Stomach (tissue), 9 donors: ENCODE data around the gene MEGF9. TPM values are rescaled to one million over a fixed set of nuclear protein-coding genes. Genes with fewer than 3 reads are reported as not detected.
"Not testable (repeated sequence)": the region's sequence is repeated elsewhere in the genome, so short reads cannot be mapped to it uniquely, and the experiment has no call there.

Source experiments
- DNase-seq, 2 donors: peaks; one replicate each; pipeline versions ENCODE4 v3.0.0 to v3.0.0-alpha.2; 2013 to 2019
- H3K27ac ChIP-seq, 5 donors: fragments of 200-600 bp in 4 of 5; sonication (generic) in 4 of 5; one replicate each; pipeline ENCODE4 v1.5.1; 2013 to 2019; ENCODE audit warnings: mild to moderate bottlenecking in 1 of 5, moderate library complexity in 1 of 5
- H3K27me3 ChIP-seq, 3 donors: fragments of 200-600 bp; sonication (generic); one replicate each; pipeline ENCODE4 v1.5.1; 2017 to 2019; ENCODE audit warnings: mixed run types in 1 of 3
- H3K36me3 ChIP-seq, 4 donors: fragments of 200-600 bp; sonication (generic); 1 replicate in 3 of 4; 2 replicates in 1 of 4; pipeline ENCODE4 v1.5.1; 2016 to 2019
- H3K4me1 ChIP-seq, 4 donors: fragments of 200-600 bp; sonication (generic); one replicate each; pipeline ENCODE4 v1.5.1; 2016 to 2019
- H3K4me3 ChIP-seq, 4 donors: fragments of 200-600 bp; sonication (generic) in 3 of 4; one replicate each; pipeline ENCODE4 v1.5.1; 2016 to 2019; ENCODE audit warnings: mild to moderate bottlenecking in 1 of 4
- H3K9me3 ChIP-seq, 4 donors: fragments of 200-600 bp; sonication (generic); one replicate each; pipeline ENCODE4 v1.5.1; 2016 to 2019
- EP300 ChIP-seq: sonication (generic); formaldehyde crosslinking; IDR thresholded peaks from one replicate; pipeline ENCODE4 v1.6.1; 2017; ENCODE audit warnings: antibody characterized with exemption
- POLR2A ChIP-seq, 4 donors: fragments of 450-650 bp; IDR thresholded peaks; one replicate each; pipeline ENCODE4 v1.6.1; 2016; ENCODE audit warnings: antibody characterized with exemption in 4 of 4, control low read depth in 2 of 4, mild to moderate bottlenecking in 1 of 4, moderate library complexity in 1 of 4
- POLR2AphosphoS5 ChIP-seq, 3 donors: sonication (generic); formaldehyde crosslinking; IDR thresholded peaks; one replicate each; pipeline ENCODE4 v1.6.1; 2016; ENCODE audit warnings: antibody characterized with exemption in 3 of 3
- WGBS, 5 donors: extraction: QIAGEN DNeasy Blood & Tissue Kit in 3 of 5; methylation state at CpG; one replicate each; pipeline versions ENCODE4 v1.1.5 to v1.1.7; 2013 to 2018; 5-methylcytosine and 5-hydroxymethylcytosine counted together
- intact Hi-C: fragments of 100-400 bp; cut with DNase I; formaldehyde crosslinking; loops from one replicate; pipeline ENCODE4 v1.15.1; 2023; ENCODE audit warnings: low total_unique reads
- polyA plus RNA-seq, 3 donors: library from polyadenylated mRNA; stranded (reverse); fragments of 200-250 nt; gene quantifications; one replicate each; pipeline ENCODE4 v1.2.3, GENCODE V29; 2013
- total RNA-seq, 5 donors: library from RNA; depleted of rRNA; stranded (reverse); fragments of >200 nt; gene quantifications; one replicate each; pipeline versions ENCODE4 v1.1.0 to v1.2.3, GENCODE V29; 2014 to 2016
- TF ChIP-seq, protein P1 (sequence below), 7 experiments: fragments of 450-650 bp in 4 of 7; fragments of 200-600 bp in 3 of 7; sonication (generic) in 3 of 7; IDR thresholded peaks; one replicate each; pipeline ENCODE4 v1.5.1; 2016 to 2019; ENCODE audit warnings: antibody characterized with exemption in 7 of 7, control low read depth in 2 of 7, mild to moderate bottlenecking in 1 of 7
- donor health status: healthy with polysubstance abuse.
- donor health status: Bipolar disorder and iron deficiency.
- donor health status: healthy.

MEGF9 gene
- total and polyA plus RNA-seq, 8 donors: 3.5 to 26.8 (median 8.1) TPM

- peak in 1 of 3 donors; percentile 38 for TF ChIP-seq POLR2AphosphoS5 (IDR thresholded peaks at IDR 0.05)
- 89 to 97% (median 91%) methylated on average over 3 of the region's 3 CpGs for WGBS, 5 donors
- DNase-seq, intact Hi-C loops, H3K4me3 ChIP-seq, H3K36me3 ChIP-seq, H3K27me3 ChIP-seq, H3K9me3 ChIP-seq: not testable (repeated sequence)
- H3K4me1 ChIP-seq: peaks cover 12 to 37% (median 25%) of the 10 kb centered on the region in 4 donors
- H3K27ac ChIP-seq: peak overlapping the region in 3 of 5 donors; percentile 12 to 53 (median 46)
Measured at GRCh38 chr9:120628925-120629497, 85.3 kb downstream of the MEGF9 start.

DNA sequence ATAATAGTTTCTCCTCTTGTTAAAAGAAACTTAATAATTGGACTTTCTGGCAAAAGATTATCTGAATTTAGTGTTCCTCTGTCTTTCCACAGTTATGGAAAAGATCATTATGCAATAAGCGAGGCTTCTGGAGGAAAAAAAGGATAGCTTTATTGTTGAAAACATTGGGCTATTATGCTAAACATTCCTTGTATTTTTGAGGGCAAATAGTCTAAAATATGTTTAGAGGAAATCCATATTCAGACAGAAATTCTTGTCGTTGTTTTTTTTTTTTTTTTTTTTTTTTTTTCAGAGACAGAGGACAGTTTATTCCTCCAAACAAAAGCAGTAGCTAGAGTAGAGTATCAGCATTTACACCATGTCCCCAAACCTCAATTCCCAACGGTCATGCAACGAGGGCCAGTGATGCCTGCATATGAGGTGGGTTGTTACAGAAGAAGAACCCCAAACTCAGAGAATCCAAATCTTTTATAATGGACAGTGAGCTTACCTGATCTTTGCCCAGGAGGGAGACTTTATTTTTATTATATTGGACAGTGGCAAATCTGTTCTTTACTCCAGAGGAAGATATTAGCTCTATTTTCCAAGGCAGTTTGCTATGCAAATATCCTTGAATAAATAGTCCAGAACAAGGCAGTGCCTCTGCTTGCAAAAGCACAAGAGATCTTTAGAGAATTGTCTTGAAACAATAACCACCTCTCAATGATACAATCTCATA lies 85.9 kb downstream of the MEGF9 start:
- Histone ChIP-seq H3K4me3 (no peak overlapping the region), H3K27ac (peak overlapping the region in 3 of 5 donors; percentile 12 to 53 (median 46))
- no peak for TF ChIP-seq POLR2AphosphoS5 (IDR thresholded peaks at IDR 0.05)
- no peak for TF ChIP-seq EP300
- no peak for TF ChIP-seq POLR2A (IDR thresholded peaks at IDR 0.05)
- TF ChIP-seq, protein P1, sequence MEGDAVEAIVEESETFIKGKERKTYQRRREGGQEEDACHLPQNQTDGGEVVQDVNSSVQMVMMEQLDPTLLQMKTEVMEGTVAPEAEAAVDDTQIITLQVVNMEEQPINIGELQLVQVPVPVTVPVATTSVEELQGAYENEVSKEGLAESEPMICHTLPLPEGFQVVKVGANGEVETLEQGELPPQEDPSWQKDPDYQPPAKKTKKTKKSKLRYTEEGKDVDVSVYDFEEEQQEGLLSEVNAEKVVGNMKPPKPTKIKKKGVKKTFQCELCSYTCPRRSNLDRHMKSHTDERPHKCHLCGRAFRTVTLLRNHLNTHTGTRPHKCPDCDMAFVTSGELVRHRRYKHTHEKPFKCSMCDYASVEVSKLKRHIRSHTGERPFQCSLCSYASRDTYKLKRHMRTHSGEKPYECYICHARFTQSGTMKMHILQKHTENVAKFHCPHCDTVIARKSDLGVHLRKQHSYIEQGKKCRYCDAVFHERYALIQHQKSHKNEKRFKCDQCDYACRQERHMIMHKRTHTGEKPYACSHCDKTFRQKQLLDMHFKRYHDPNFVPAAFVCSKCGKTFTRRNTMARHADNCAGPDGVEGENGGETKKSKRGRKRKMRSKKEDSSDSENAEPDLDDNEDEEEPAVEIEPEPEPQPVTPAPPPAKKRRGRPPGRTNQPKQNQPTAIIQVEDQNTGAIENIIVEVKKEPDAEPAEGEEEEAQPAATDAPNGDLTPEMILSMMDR (IDR thresholded peaks at IDR 0.05): no peak

GRCh38 chr9:120627073-120627472 lies 87.2 kb downstream of the MEGF9 start:
- Histone ChIP-seq H3K4me3 (no peak overlapping the region), H3K27ac (peak overlapping the region in 1 of 5 donors; percentile 37), H3K27me3 (no peaks in the 10 kb centered on the region), H3K9me3 (no peaks in the 10 kb centered on the region), H3K4me1 (peaks cover 12 to 37% (median 25%) of the 10 kb centered on the region in 4 donors), H3K36me3 (peaks cover 0 to 4% (median under 1%) of the 10 kb centered on the region in 4 donors)
- intact Hi-C loops: no loop called here
- WGBS, 5 donors: 27 to 51% (median 32%) methylated on average over 2 of the region's 2 CpGs
- DNase-seq: no peak
- TF ChIP-seq POLR2AphosphoS5 (IDR thresholded peaks at IDR 0.05) (no peak), POLR2A (IDR thresholded peaks at IDR 0.05) (no peak), EP300 (no peak)
- TF ChIP-seq, protein P1 (IDR thresholded peaks at IDR 0.05): no peak

More for the DNA sequence above, 85.9 kb downstream of the MEGF9 start:
- no peak for DNase-seq
- WGBS, 5 donors: 64 to 79% (median 70%) methylated on average over 4 of the region's 4 CpGs
- no peaks in the 10 kb centered on the region for H3K27me3 ChIP-seq
- no peaks in the 10 kb centered on the region for H3K36me3 ChIP-seq
- intact Hi-C loops: no loop called here
- peaks cover 12 to 37% (median 25%) of the 10 kb centered on the region in 4 donors for H3K4me1 ChIP-seq
- no peaks in the 10 kb centered on the region for H3K9me3 ChIP-seq

- intact Hi-C loops: no loop called here
- no peak overlapping the region for H3K4me3 ChIP-seq
- TF ChIP-seq, protein P1 (IDR thresholded peaks at IDR 0.05): no peak
- TF ChIP-seq POLR2A (IDR thresholded peaks at IDR 0.05) (no peak), POLR2AphosphoS5 (IDR thresholded peaks at IDR 0.05) (no peak), EP300 (no peak)
- WGBS, 5 donors: 40 to 59% (median 44%) methylated on average over 1 of the region's 1 CpG
- H3K27me3 ChIP-seq: no peaks in the 10 kb centered on the region
- peaks cover 0 to 9% (median 1%) of the 10 kb centered on the region in 4 donors for H3K36me3 ChIP-seq
- peak overlapping the region in 1 of 5 donors; percentile 37 for H3K27ac ChIP-seq
- no peak for DNase-seq
- no peaks in the 10 kb centered on the region for H3K9me3 ChIP-seq
- H3K4me1 ChIP-seq: peaks cover 12 to 37% (median 25%) of the 10 kb centered on the region in 4 donors
Measured at GRCh38 chr9:120626512-120626911, 87.8 kb downstream of the MEGF9 start.
